KMS-11 (cell line): Measurements from ENCODE around the gene CDH3.

Source experiments
- H2AFZ ChIP-seq: fragments of 200-600 bp; sonication (generic); 2 replicates; pipeline ENCODE4 v1.6.1; 2016; ENCODE audit warnings: antibody characterized with exemption, mixed run types, low read depth
- H3K27ac ChIP-seq: fragments of 200-600 bp; sonication (generic); 2 replicates; pipeline ENCODE4 v1.6.1; 2016; ENCODE audit warnings: mild to moderate bottlenecking, mixed run types
- H3K27me3 ChIP-seq: fragments of 200-600 bp; sonication (generic); 2 replicates; pipeline ENCODE4 v1.6.1; 2017; ENCODE audit warnings: mild to moderate bottlenecking, low read depth, mixed run types, moderate library complexity; ENCODE audit not compliant: insufficient read depth
- H3K36me3 ChIP-seq: fragments of 200-600 bp; sonication (generic); 2 replicates; pipeline ENCODE4 v1.6.1; 2017; ENCODE audit warnings: mild to moderate bottlenecking, mixed run types; ENCODE audit not compliant: insufficient read depth
- H3K4me1 ChIP-seq: fragments of 200-600 bp; sonication (generic); 2 replicates; pipeline ENCODE4 v1.6.1; 2016; ENCODE audit warnings: mild to moderate bottlenecking, low read depth, mixed run types; ENCODE audit not compliant: poor library complexity, severe bottlenecking
- H3K4me2 ChIP-seq: fragments of 200-600 bp; sonication (generic); 2 replicates; pipeline ENCODE4 v1.7.0; 2016; ENCODE audit warnings: mild to moderate bottlenecking, mixed run types
- H3K4me3 ChIP-seq: fragments of 200-600 bp; sonication (generic); IDR thresholded peaks from 2 replicates; pipeline ENCODE4 v1.6.1; 2017; ENCODE audit warnings: low read depth, low read length, mixed read lengths; ENCODE audit not compliant: insufficient read depth
- H3K79me2 ChIP-seq: fragments of 200-600 bp; sonication (generic); 2 replicates; pipeline ENCODE4 v1.6.1; 2016; ENCODE audit warnings: low read depth, mixed run types; ENCODE audit not compliant: insufficient read depth
- H3K9ac ChIP-seq: fragments of 200-600 bp; sonication (generic); 2 replicates; pipeline ENCODE4 v1.6.1; 2016; ENCODE audit warnings: mild to moderate bottlenecking, mixed run types
- H4K20me1 ChIP-seq: fragments of 200-600 bp; sonication (generic); 2 replicates; pipeline ENCODE4 v1.6.1; 2016; ENCODE audit warnings: mild to moderate bottlenecking, mixed run types; ENCODE audit not compliant: insufficient read depth
- CTCF ChIP-seq: fragments of 200-600 bp; sonication (generic); conservative IDR thresholded peaks from 2 replicates; pipeline ENCODE4 v1.6.1; 2017; ENCODE audit warnings: low read depth, mild to moderate bottlenecking, antibody characterized with exemption, low read length, moderate library complexity, mixed read lengths

CDH3 gene

GRCh38 chr16:68607443-68607842, 37.7 kb upstream of the CDH3 start:
- TF ChIP-seq CTCF = no peak
- Histone ChIP-seq H3K4me1 (no peaks in the 10 kb centered on the region), H3K4me2 (no peak overlapping the region), H3K36me3 (no peaks in the 10 kb centered on the region), H3K9ac (no peak overlapping the region), H4K20me1 (no peaks in the 10 kb centered on the region), H3K79me2 (no peaks in the 10 kb centered on the region), H2AFZ (no peak overlapping the region), H3K4me3 (no peak overlapping the region), H3K27ac (no peak overlapping the region), H3K27me3 (no peaks in the 10 kb centered on the region)

DNA sequence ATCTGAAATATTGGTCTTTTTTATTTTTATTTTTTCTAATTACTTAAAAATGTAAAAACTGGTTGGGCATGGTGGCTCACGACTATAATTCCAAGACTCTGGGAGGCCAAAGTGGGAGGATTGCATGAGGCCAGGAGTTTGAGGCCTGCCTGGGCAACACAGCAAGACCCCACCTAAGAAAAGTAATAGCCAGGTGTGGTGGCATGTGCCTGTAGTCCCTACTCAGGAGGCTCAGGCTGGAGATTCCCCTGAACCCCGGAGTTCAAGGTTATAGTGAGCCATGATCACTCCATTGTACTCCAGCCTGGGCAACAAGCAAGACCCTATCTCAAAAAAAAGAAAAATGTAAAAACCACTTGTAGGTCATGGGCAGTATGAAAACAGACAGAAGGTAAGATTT, 36.8 kb upstream of the CDH3 start:
- H2AFZ ChIP-seq = no peak overlapping the region
- no peak overlapping the region for H3K27ac ChIP-seq
- no peaks in the 10 kb centered on the region for H3K36me3 ChIP-seq
- no peak for TF ChIP-seq CTCF
- no peak overlapping the region for H3K4me2 ChIP-seq
- H3K4me1 ChIP-seq = no peaks in the 10 kb centered on the region
- no peaks in the 10 kb centered on the region for H3K27me3 ChIP-seq
- no peak overlapping the region for H3K9ac ChIP-seq
- no peaks in the 10 kb centered on the region for H3K79me2 ChIP-seq
- no peaks in the 10 kb centered on the region for H4K20me1 ChIP-seq
- no peak overlapping the region for H3K4me3 ChIP-seq

DNA sequence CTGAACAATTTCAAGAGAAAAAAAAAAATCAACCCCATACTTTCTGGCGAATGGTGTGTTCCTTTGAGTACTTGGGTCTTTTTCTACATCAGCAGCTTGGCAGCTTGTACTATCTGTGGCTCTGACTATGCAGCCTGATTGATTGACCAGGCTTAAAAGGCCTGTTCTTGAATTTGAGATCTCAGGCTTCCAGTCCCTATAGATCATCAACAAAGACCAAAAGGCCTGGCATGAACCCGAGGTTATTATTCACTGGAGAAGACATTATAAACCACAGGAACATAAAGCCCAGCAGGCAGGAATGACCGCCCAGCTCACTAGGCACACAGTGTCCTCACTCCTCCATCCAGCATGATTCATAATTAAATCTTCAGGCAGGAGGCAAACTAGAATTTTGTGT, 32.1 kb upstream of the CDH3 start:
- Histone ChIP-seq H3K4me1 (no peaks in the 10 kb centered on the region), H2AFZ (no peak overlapping the region), H4K20me1 (no peaks in the 10 kb centered on the region), H3K4me2 (no peak overlapping the region), H3K4me3 (no peak overlapping the region), H3K27ac (no peak overlapping the region), H3K79me2 (no peaks in the 10 kb centered on the region), H3K27me3 (0 out of 2 replicates have a peak, but pooled peaks cover 3% of the 10 kb centered on the region), H3K9ac (no peak overlapping the region), H3K36me3 (no peaks in the 10 kb centered on the region)
- TF ChIP-seq CTCF = no peak

GRCh38 chr16:68617734-68618133, 27.4 kb upstream of the CDH3 start:
- H3K4me2 ChIP-seq = no peak overlapping the region

More at GRCh38 chr16:68617734-68618133, 27.4 kb upstream of the CDH3 start:
- Histone ChIP-seq H3K36me3 (no peaks in the 10 kb centered on the region), H3K27me3 (0 out of 2 replicates have a peak, but pooled peaks cover 3% of the 10 kb centered on the region), H2AFZ (no peak overlapping the region), H3K4me3 (no peak overlapping the region), H3K4me1 (no peaks in the 10 kb centered on the region), H3K9ac (no peak overlapping the region), H4K20me1 (no peaks in the 10 kb centered on the region), H3K27ac (no peak overlapping the region), H3K79me2 (no peaks in the 10 kb centered on the region)
- TF ChIP-seq CTCF = no peak
